ENCODE results near the gene MAMDC4. TPM values are rescaled to one million over a fixed set of nuclear protein-coding genes. Genes with fewer than 3 reads are reported as not detected.

MAMDC4 gene
- total RNA-seq, 2 donors from 2014 or later: 11.0 to 61.7 TPM

DNA sequence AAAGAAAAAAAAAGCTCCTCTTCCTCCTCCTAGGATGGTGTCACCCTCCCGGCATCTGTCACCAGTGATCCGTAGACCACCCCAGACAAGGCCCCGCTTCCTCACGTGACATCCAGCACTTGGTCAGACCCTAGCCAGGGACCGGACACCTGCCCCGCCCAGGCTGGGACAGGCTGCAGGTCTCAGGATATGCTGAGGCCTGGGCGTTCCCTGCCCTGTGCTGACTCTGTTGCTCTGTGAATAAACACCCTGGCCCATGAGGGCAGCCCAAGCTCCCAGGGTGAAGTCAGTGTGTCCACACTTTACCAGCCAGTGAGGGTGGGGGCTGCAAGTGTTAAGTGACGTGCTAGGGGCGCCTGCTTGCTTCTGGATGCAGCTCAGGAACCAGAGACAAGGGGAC lies 8.4 kb downstream of the MAMDC4 start:
- Histone ChIP-seq H3K27me3 (no peaks in the 10 kb centered on the region), H3K9me3 (no peaks in the 10 kb centered on the region), H3K4me3 (no peak overlapping the region), H3K4me1 (peaks cover 37% of the 10 kb centered on the region), H3K9ac (ENCODE audit: low read depth in 2 of 2, low read length in 2 of 2) (peak overlapping the region; percentile 37 to 53), H3K27ac (peak overlapping the region; percentile 97), H3K36me3 (peaks cover 15% of the 10 kb centered on the region)
- DNase-seq: peak; percentile 58
- TF ChIP-seq CTCF (IDR thresholded peaks at IDR 0.05): no peak
- intact Hi-C loops (cut with DNase I): no loop called here

DNA sequence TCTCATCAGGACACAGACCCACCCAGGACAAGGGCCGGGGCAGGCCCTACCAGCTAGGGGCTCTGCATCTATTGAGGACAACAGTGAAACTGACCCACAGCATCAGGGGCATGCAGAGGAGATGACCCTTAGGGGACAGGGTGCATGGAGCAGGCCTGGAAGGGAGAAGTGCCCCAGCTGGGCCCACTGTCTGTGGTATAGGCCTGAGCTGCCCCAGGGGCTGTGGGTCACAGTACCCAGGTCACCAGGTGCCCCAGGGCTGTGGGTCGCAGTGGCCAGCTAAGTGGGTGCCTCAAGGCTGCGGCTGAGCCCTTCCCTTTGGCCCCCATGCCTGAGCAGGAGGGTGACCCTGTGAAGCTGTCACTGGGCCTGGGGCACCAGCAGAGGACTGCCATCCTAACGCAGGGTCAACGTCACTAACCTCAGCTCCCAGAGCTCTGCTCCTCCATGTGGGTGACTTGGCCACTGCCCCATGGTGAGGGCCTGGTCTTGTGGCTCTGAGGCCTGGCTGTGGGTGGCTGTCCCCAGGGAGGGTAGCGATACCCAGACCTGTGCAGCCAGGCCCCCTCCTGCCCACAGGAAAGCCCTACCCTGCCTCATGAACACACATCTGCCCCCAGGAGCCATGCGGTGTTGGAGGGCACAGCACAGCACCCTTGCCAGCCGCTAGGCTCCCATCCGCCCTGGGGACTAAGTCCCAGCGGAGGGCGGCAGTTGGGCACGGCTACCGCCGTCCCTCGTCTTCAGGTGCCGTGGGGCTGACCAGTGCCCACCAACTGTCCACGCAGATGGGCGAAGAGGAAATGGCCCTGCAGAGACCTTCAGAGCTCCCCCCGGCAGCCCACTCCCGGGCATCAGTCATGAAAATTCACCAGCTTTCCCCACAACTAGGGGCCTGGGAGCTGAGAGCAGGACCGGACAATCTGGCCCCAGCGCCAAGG lies 9.1 kb downstream of the MAMDC4 start:
- intact Hi-C loops (cut with DNase I): no loop called here
- no peaks in the 10 kb centered on the region for H3K27me3 ChIP-seq
- H3K4me1 ChIP-seq: peaks cover 37% of the 10 kb centered on the region
- DNase-seq: peak; percentile 18
- H3K9ac ChIP-seq (ENCODE audit: low read depth in 2 of 2, low read length in 2 of 2): peak overlapping the region; percentile 37 to 53
- peak overlapping the region; percentile 97 for H3K27ac ChIP-seq
- no peak overlapping the region for H3K4me3 ChIP-seq
- no peaks in the 10 kb centered on the region for H3K9me3 ChIP-seq
- TF ChIP-seq CTCF (IDR thresholded peaks at IDR 0.05): no peak
- peaks cover 15% of the 10 kb centered on the region for H3K36me3 ChIP-seq

GRCh38 chr9:136861874-136862457 lies 9.8 kb downstream of the MAMDC4 start:
- Histone ChIP-seq H3K4me1 (peaks cover 38% of the 10 kb centered on the region), H3K4me3 (no peak overlapping the region), H3K9ac (ENCODE audit: low read depth in 2 of 2, low read length in 2 of 2) (no peak overlapping the region), H3K27me3 (no peaks in the 10 kb centered on the region), H3K27ac (no peak overlapping the region), H3K9me3 (no peaks in the 10 kb centered on the region), H3K36me3 (peaks cover 15% of the 10 kb centered on the region)
- no peak for TF ChIP-seq CTCF (IDR thresholded peaks at IDR 0.05)
- no peak for DNase-seq
- intact Hi-C loops (cut with DNase I): no loop called here

DNA sequence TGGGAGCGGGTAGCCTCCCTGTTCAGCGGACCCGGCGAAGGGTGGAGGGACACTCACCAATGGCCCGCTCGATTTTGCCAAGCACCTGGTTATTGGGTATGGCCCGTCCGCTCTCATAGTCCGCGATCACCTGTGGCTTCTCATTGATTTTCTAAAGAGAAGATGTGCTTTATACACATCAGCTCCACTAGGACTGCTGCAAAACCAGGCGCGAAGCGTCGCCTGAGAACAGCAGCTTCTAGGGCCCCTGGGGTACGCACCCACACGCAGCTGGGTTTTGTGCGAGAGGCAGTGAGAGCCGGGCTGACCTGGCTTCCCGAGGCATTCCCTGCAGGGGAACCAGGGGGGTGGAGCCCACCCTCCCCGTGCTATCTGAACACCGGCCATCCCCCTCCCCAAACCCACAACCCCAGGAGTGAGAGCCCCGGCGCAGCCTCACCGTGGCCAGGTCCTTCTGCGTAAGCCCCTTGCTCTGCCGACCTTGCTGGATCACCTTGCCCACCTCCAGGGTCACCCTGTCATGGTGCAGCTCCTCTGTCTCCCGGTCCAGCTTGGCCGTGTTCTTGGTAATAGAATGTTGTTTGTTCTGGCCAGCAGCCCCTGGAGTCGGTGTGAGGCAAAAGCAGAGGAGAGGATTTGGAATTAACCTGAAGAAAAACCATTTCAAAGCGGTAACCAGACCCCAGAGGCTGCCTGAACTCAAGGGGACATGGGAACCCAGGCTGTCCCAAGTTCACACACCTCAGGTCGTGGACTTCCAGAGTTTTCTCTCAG lies 10.9 kb downstream of the MAMDC4 start:
- peaks cover 34% of the 10 kb centered on the region for H3K4me1 ChIP-seq
- DNase-seq: no peak
- intact Hi-C loops (cut with DNase I): no loop called here
- TF ChIP-seq CTCF (IDR thresholded peaks at IDR 0.05): no peak
- H3K9me3 ChIP-seq: no peaks in the 10 kb centered on the region
- no peak overlapping the region for H3K4me3 ChIP-seq
- peaks cover 15% of the 10 kb centered on the region for H3K36me3 ChIP-seq
- H3K27me3 ChIP-seq: no peaks in the 10 kb centered on the region
- no peak overlapping the region for H3K9ac ChIP-seq (ENCODE audit: low read depth in 2 of 2, low read length in 2 of 2)
- no peak overlapping the region for H3K27ac ChIP-seq

DNA sequence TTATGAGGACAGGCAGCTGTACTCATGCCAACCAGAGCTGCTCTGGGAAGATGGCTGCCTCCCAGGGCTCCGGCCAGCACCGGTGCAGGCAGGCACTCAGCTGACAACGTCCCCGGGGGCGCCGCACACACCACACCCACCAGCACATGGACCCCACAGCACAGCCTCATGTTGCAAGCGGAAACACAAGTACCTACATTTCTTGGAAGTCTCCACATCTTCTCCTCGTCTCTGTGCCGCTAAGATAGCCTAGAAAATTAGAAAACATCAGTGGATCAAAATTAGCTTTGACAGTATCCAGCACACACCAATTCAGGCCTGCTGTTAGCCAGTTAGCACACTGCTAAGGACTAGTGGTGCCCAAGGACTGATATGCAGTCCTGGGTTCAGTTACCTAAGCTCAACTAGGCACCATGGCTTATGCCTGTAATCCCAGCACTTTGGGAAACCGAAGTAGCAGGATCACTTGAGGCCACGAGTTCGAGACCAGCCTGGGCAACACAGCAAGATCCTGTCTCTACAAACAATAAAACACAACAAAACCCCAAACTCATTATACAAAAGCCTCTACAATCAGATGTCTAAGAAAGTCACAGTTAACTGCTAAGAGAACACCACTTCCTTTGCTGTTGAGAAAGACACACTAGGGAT lies 11.6 kb downstream of the MAMDC4 start:
- no peak for DNase-seq
- H3K4me3 ChIP-seq: no peak overlapping the region
- H3K4me1 ChIP-seq: peaks cover 27% of the 10 kb centered on the region
- H3K27ac ChIP-seq: no peak overlapping the region
- intact Hi-C loops (cut with DNase I): no loop called here
- H3K9ac ChIP-seq (ENCODE audit: low read depth in 2 of 2, low read length in 2 of 2): no peak overlapping the region
- TF ChIP-seq CTCF (IDR thresholded peaks at IDR 0.05): no peak
- no peaks in the 10 kb centered on the region for H3K9me3 ChIP-seq
- H3K27me3 ChIP-seq: no peaks in the 10 kb centered on the region
- peaks cover 15% of the 10 kb centered on the region for H3K36me3 ChIP-seq
